Measurements from ENCODE around the gene TNFRSF11A.

Gene TNFRSF11A

GRCh38 chr18:62343316-62343715 lies 18.2 kb downstream of the TNFRSF11A start:
- no peak for FAIRE-seq
- DNase-seq (ENCODE audit: low spot score), result no peak

- DNase-seq (ENCODE audit: low spot score), result no peak
- FAIRE-seq, result no peak
Observed at GRCh38 chr18:62345909-62346308, 20.8 kb downstream of the TNFRSF11A start.

- DNase-seq (ENCODE audit: low spot score), result no peak
- FAIRE-seq, result no peak
Observed at GRCh38 chr18:62346333-62347088, 21.4 kb downstream of the TNFRSF11A start.

GRCh38 chr18:62347089-62347506 lies 22.0 kb downstream of the TNFRSF11A start:
- FAIRE-seq (no peak), DNase-seq (ENCODE audit: low spot score) (no peak)

- DNase-seq (ENCODE audit: low spot score), result no peak
- FAIRE-seq, result no peak
Observed at GRCh38 chr18:62348474-62348873, 23.4 kb downstream of the TNFRSF11A start.

- no peak for DNase-seq (ENCODE audit: low spot score)
- no peak for FAIRE-seq
Observed at GRCh38 chr18:62353170-62353569, 28.1 kb downstream of the TNFRSF11A start.

GRCh38 chr18:62354151-62354550 lies 29.0 kb downstream of the TNFRSF11A start:
- no peak for DNase-seq (ENCODE audit: low spot score)
- no peak for FAIRE-seq

- FAIRE-seq, result no peak
- no peak for DNase-seq (ENCODE audit: low spot score)
Observed at GRCh38 chr18:62357079-62357719, 32.1 kb downstream of the TNFRSF11A start.

- no peak for FAIRE-seq
- no peak for DNase-seq (ENCODE audit: low spot score)
Observed at GRCh38 chr18:62360805-62361204, 35.7 kb downstream of the TNFRSF11A start.

- FAIRE-seq (no peak), DNase-seq (ENCODE audit: low spot score) (no peak)
Observed at GRCh38 chr18:62361288-62361687, 36.2 kb downstream of the TNFRSF11A start.

GRCh38 chr18:62364558-62364957 lies 39.4 kb downstream of the TNFRSF11A start:
- DNase-seq (ENCODE audit: low spot score), result no peak
- no peak for FAIRE-seq

- FAIRE-seq (no peak), DNase-seq (ENCODE audit: low spot score) (no peak)
Observed at GRCh38 chr18:62365420-62365819, 40.3 kb downstream of the TNFRSF11A start.

GRCh38 chr18:62366992-62367391 lies 41.9 kb downstream of the TNFRSF11A start:
- DNase-seq (ENCODE audit: low spot score), result no peak
- no peak for FAIRE-seq

GRCh38 chr18:62368100-62368499 lies 43.0 kb downstream of the TNFRSF11A start:
- no peak for DNase-seq (ENCODE audit: low spot score)
- no peak for FAIRE-seq

- no peak for FAIRE-seq
- no peak for DNase-seq (ENCODE audit: low spot score)
Observed at GRCh38 chr18:62369129-62369644, 44.1 kb downstream of the TNFRSF11A start.

GRCh38 chr18:62370366-62370765 lies 45.3 kb downstream of the TNFRSF11A start:
- DNase-seq (ENCODE audit: low spot score) (no peak), FAIRE-seq (no peak)

GRCh38 chr18:62371436-62371835 lies 46.3 kb downstream of the TNFRSF11A start:
- DNase-seq (ENCODE audit: low spot score) (no peak), FAIRE-seq (no peak)

GRCh38 chr18:62372156-62372555 lies 47.0 kb downstream of the TNFRSF11A start:
- DNase-seq (ENCODE audit: low spot score), result no peak

GRCh38 chr18:62372882-62373281 lies 47.8 kb downstream of the TNFRSF11A start:
- FAIRE-seq, result no peak
- DNase-seq (ENCODE audit: low spot score), result no peak

More at GRCh38 chr18:62372156-62372555, 47.0 kb downstream of the TNFRSF11A start:
- FAIRE-seq, result no peak

GRCh38 chr18:62374410-62374965 lies 49.4 kb downstream of the TNFRSF11A start:
- no peak for FAIRE-seq

GRCh38 chr18:62377131-62377807 lies 52.2 kb downstream of the TNFRSF11A start:
- DNase-seq (ENCODE audit: low spot score), result no peak
- FAIRE-seq, result no peak

More at GRCh38 chr18:62374410-62374965, 49.4 kb downstream of the TNFRSF11A start:
- DNase-seq (ENCODE audit: low spot score), result no peak

GRCh38 chr18:62379051-62379450 lies 53.9 kb downstream of the TNFRSF11A start:
- DNase-seq (ENCODE audit: low spot score) (no peak), FAIRE-seq (no peak)

All from RCC 7860 (cell line).